IMR-90 (cell line): ENCODE measurements around the gene CALHM6.

Experiments
- CEBPB ChIP-seq: IDR thresholded peaks from 2 replicates; pipeline ENCODE4 v1.6.1; 2012; ENCODE audit warnings: low read depth, low read length, improper control_type of control experiment
- CHD1 ChIP-seq: IDR thresholded peaks from 2 replicates; pipeline ENCODE4 v1.6.1; 2012; ENCODE audit warnings: low read depth, low read length, improper control_type of control experiment
- ELK1 ChIP-seq: fragments of 150-350 bp; IDR thresholded peaks from 2 replicates; pipeline ENCODE4 v1.6.1; 2016; ENCODE audit warnings: low read depth, mild to moderate bottlenecking, low read length, moderate library complexity, borderline replicate concordance
- FOS ChIP-seq: fragments of 150-350 bp; IDR thresholded peaks from 2 replicates; pipeline ENCODE4 v1.6.1; 2016; ENCODE audit warnings: low read depth, low read length
- MAFK ChIP-seq: IDR thresholded peaks from 2 replicates; pipeline ENCODE4 v1.6.1; 2012; ENCODE audit warnings: low read depth, low read length, improper control_type of control experiment
- MAZ ChIP-seq: IDR thresholded peaks from 2 replicates; pipeline ENCODE4 v1.6.1; 2012; ENCODE audit warnings: low read depth, mild to moderate bottlenecking, low read length, improper control_type of control experiment, moderate library complexity, borderline replicate concordance
- MXI1 ChIP-seq: IDR thresholded peaks from 2 replicates; pipeline ENCODE4 v1.6.1; 2012; ENCODE audit warnings: low read depth, mild to moderate bottlenecking, low read length, moderate library complexity, borderline replicate concordance
- POLR2A ChIP-seq: IDR thresholded peaks from 2 replicates; pipeline ENCODE4 v1.6.1; 2012; ENCODE audit warnings: mild to moderate bottlenecking, low read depth, low read length
- RCOR1 ChIP-seq: IDR thresholded peaks from 2 replicates; pipeline ENCODE4 v1.6.1; 2012; ENCODE audit warnings: mild to moderate bottlenecking, low read length, improper control_type of control experiment; ENCODE audit not compliant: insufficient replicate concordance
- RFX5 ChIP-seq: IDR thresholded peaks from 2 replicates; pipeline ENCODE4 v1.8.0; 2012; ENCODE audit warnings: low read depth, mild to moderate bottlenecking, low read length, moderate library complexity
- USF2 ChIP-seq: fragments of 150-350 bp; IDR thresholded peaks from 2 replicates; pipeline ENCODE4 v1.6.1; 2017; ENCODE audit warnings: mild to moderate bottlenecking, antibody characterized with exemption, low read length, low read depth
- TF ChIP-seq, protein P1 (sequence below): conservative IDR thresholded peaks from 2 replicates; pipeline ENCODE4 v1.5.1; 2012; ENCODE audit warnings: mild to moderate bottlenecking, low read depth, low read length, improper control_type of control experiment

GRCh38 chr6:116475141-116475540, 14.0 kb downstream of the CALHM6 start:
- TF ChIP-seq MXI1 (no peak), ELK1 (no peak), POLR2A (no peak), RFX5 (no peak), MAFK (no peak), RCOR1 (no peak), MAZ (no peak), USF2 (no peak), FOS (no peak), CEBPB (no peak), CHD1 (no peak)
- TF ChIP-seq, protein P1, sequence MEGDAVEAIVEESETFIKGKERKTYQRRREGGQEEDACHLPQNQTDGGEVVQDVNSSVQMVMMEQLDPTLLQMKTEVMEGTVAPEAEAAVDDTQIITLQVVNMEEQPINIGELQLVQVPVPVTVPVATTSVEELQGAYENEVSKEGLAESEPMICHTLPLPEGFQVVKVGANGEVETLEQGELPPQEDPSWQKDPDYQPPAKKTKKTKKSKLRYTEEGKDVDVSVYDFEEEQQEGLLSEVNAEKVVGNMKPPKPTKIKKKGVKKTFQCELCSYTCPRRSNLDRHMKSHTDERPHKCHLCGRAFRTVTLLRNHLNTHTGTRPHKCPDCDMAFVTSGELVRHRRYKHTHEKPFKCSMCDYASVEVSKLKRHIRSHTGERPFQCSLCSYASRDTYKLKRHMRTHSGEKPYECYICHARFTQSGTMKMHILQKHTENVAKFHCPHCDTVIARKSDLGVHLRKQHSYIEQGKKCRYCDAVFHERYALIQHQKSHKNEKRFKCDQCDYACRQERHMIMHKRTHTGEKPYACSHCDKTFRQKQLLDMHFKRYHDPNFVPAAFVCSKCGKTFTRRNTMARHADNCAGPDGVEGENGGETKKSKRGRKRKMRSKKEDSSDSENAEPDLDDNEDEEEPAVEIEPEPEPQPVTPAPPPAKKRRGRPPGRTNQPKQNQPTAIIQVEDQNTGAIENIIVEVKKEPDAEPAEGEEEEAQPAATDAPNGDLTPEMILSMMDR = no peak
